ENCODE data around the gene PPWD1. TPM values are rescaled to one million over a fixed set of nuclear protein-coding genes. Genes with fewer than 3 reads are reported as not detected.
"Not testable (repeated sequence)": the region's sequence is repeated elsewhere in the genome, so short reads cannot be mapped to it uniquely, and the experiment has no call there.

PPWD1 gene
- total RNA-seq, 2 experiments from 2014 or later: 42.4 to 46.9 TPM

DNA sequence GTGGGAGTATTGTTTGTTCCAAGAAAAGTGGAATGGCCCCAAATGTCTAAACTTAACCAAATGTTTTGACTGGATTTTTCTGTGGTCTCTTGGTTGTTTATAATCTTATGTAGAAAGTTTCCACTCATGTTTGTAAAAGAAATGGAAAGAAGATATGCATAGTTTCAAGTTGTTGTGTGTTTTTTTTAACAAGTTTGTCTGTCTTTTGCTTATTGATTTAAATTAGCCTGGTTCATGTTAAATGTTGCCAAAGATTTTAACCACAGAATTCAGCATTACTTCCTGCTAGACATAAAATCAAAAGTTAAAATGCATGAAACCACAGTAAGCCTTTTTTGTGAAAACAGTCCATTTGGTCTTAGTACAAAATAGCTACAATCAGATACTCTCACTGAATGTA is 14.0 kb downstream of the PPWD1 start:
- H3K9me3 Mint-ChIP-seq: no peaks in the 10 kb centered on the region
- peaks cover 27% of the 10 kb centered on the region for H3K36me3 Mint-ChIP-seq
- no peak for DNase-seq
- peak overlapping the region; percentile 54 for H3K27ac Mint-ChIP-seq
- H3K4me1 Mint-ChIP-seq: peaks cover 25% of the 10 kb centered on the region
- H3K4me3 Mint-ChIP-seq: no peak overlapping the region
- H3K27me3 Mint-ChIP-seq: no peaks in the 10 kb centered on the region

DNA sequence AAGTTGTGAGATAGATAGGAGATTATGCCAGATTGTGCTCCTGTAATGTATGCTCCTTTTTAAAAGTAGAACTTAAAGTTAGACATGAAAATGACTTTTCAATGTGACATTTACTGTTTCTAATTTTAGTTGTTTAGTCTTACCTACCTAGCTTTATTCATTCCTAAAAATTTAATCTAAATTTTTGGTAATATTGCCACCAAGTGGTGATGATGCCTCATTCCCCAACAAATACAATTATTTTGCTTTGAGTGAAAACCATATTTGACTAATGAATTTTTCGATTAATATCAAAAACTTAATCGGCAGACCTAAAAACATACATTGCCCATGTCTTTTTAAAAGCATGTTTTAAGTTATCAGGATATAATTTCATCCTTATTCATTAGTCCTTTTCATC is 25.6 kb downstream of the PPWD1 start:
- Mint-ChIP-seq H3K36me3 (peaks cover 5% of the 10 kb centered on the region), H3K9me3 (no peaks in the 10 kb centered on the region), H3K4me3 (no peak overlapping the region), H3K4me1 (no peaks in the 10 kb centered on the region), H3K27me3 (no peaks in the 10 kb centered on the region), H3K27ac (no peak overlapping the region)
- DNase-seq: no peak

DNA sequence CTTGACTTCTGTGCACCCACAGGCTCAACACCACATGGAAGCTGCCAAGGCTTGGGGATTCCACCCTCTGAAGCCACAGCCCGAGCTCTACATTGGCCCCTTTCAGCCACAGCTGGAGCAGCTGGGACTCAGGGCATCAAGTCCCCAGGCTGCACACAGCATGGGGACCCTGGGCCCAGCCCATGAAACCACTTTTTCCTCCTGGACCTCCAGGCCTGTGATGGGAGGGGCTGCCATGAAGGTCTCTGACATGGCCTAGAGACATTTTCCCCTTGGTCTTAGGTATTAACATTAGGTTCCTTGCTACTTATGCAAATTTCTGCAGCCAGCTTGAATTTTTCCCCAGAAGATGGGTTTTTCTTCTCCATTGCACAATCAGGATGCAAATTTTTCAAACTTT is 38.7 kb downstream of the PPWD1 start:
- peaks cover 38% of the 10 kb centered on the region for H3K36me3 Mint-ChIP-seq

GRCh38 chr5:65611524-65611923 is 48.4 kb downstream of the PPWD1 start:
- Mint-ChIP-seq H3K4me3 (no peak overlapping the region), H3K4me1 (peaks cover 16% of the 10 kb centered on the region), H3K9me3 (no peaks in the 10 kb centered on the region), H3K27ac (no peak overlapping the region), H3K27me3 (no peaks in the 10 kb centered on the region), H3K36me3 (peaks cover 22% of the 10 kb centered on the region)
- no peak for DNase-seq

More for the DNA sequence above, 38.7 kb downstream of the PPWD1 start:
- H3K4me1 Mint-ChIP-seq, H3K27ac Mint-ChIP-seq, H3K9me3 Mint-ChIP-seq, H3K4me3 Mint-ChIP-seq, H3K27me3 Mint-ChIP-seq, DNase-seq: not testable (repeated sequence)

GRCh38 chr5:65612298-65612907 is 49.3 kb downstream of the PPWD1 start:
- no peak for DNase-seq
- Mint-ChIP-seq H3K36me3 (peaks cover 19% of the 10 kb centered on the region), H3K4me3 (no peak overlapping the region), H3K9me3 (no peaks in the 10 kb centered on the region), H3K27ac (no peak overlapping the region), H3K27me3 (no peaks in the 10 kb centered on the region), H3K4me1 (peaks cover 16% of the 10 kb centered on the region)

DNA sequence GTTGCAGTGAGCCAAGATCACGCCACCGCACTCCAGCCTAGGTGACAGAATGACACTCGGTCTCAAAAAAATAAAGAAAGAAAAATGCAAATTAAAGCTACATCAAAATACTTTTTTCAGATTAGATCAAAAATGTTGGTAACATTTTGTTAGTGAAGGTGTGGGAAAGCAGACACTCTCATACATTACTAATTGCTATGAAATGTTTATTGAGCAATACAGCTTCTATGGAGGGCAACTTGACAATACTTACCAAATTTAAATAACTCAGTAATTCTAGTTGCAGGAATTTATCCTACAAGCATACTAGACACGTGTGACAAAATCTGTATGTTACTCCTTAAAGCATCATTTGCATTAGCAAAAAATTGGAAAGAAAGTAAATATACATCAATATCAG is 56.9 kb downstream of the PPWD1 start:
- H3K27ac Mint-ChIP-seq: no peak overlapping the region
- H3K4me1 Mint-ChIP-seq: peaks cover 37% of the 10 kb centered on the region
- no peaks in the 10 kb centered on the region for H3K27me3 Mint-ChIP-seq
- no peak for DNase-seq
- no peaks in the 10 kb centered on the region for H3K9me3 Mint-ChIP-seq
- H3K36me3 Mint-ChIP-seq: peaks cover 4% of the 10 kb centered on the region
- no peak overlapping the region for H3K4me3 Mint-ChIP-seq

GRCh38 chr5:65621961-65622360 is 58.9 kb downstream of the PPWD1 start:
- H3K4me3 Mint-ChIP-seq, H3K27me3 Mint-ChIP-seq, DNase-seq, H3K9me3 Mint-ChIP-seq, H3K27ac Mint-ChIP-seq: not testable (repeated sequence)
- H3K4me1 Mint-ChIP-seq: peaks cover 37% of the 10 kb centered on the region
- peaks cover 10% of the 10 kb centered on the region for H3K36me3 Mint-ChIP-seq

GRCh38 chr5:65623482-65623881 is 60.4 kb downstream of the PPWD1 start:
- Mint-ChIP-seq H3K9me3 (no peaks in the 10 kb centered on the region), H3K4me3 (peak overlapping the region; percentile 97), H3K36me3 (peaks cover 17% of the 10 kb centered on the region), H3K27ac (peak overlapping the region; percentile 97), H3K4me1 (peaks cover 41% of the 10 kb centered on the region), H3K27me3 (no peaks in the 10 kb centered on the region)
- DNase-seq: no peak

- Mint-ChIP-seq H3K9me3 (no peaks in the 10 kb centered on the region), H3K27ac (peak within 1 kb of the TSS; percentile 97), H3K4me1 (peaks cover 39% of the 10 kb centered on the region), H3K27me3 (no peaks in the 10 kb centered on the region), H3K4me3 (peak within 1 kb of the TSS; percentile 97), H3K36me3 (peaks cover 19% of the 10 kb centered on the region)
- DNase-seq: peak; percentile 92
Observed at GRCh38 chr5:65624025-65624570, 61.0 kb downstream of the PPWD1 start, which contains the start of gene TRIM23. TSS of gene TRIM23 (minus strand) at chr5:65624333. CDS start at chr5:65624274, 59 bp downstream.

DNA sequence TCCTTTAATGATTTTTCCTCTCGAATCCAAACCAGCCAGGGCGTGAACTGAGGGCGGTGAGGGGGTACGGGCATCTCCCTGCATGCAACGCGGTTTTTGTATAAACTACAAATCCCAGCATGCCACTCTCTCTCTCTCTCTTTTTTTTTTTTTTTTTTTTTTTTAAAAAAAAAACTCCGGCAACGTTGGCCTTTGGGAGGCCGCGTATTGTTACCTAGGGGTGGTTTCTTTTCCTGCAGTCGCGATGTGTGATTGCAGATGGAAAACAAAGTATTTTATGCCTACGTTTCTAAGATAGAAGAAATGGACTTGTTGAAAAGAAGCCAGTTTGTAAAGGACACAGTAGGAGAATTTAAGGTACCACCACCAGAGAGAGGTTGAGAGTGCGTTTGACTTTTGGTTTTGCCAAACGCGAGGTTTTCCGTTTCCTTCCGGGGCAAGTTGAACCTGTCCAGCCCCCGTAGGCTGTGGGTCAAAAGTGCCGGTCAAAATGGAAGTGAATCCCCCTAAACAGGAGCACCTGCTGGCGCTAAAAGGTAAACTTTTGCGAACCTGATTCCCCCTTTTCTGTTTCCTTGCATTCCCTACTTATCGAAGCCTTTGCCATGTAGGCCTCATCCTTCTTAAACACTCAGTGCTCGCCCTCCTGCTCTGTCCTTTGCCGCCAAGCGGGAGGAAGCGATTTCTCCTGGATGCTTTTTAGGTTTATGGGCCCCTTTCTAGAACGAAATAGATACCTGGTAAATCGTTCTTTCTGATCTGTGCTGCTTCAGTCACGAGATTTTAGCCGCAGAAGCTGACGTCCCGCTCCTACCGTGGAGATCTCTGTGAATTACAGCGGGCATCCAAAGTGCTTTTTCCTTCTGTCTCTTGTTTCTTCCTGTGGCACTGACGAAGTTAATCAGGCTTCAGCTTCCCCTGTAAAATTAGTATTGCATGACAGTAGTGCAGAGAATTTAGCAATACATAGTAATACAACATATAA is 61.8 kb downstream of the PPWD1 start, which contains the start of the genes SHLD3 and TRAPPC13:
Gene SHLD3, plus strand, starts transcription at position 457 of the 985 bp plus-strand sequence. CDS start 4,561 bp downstream, outside the sequence.
Gene TRAPPC13, plus strand, starts transcription at position 457 of the 985 bp plus-strand sequence. Its CDS starts 34 bp downstream, at position 491.
- H3K36me3 Mint-ChIP-seq: peaks cover 25% of the 10 kb centered on the region
- DNase-seq: peak; percentile 81
- peak within 1 kb of the TSS; percentile 97 for H3K27ac Mint-ChIP-seq
- H3K4me3 Mint-ChIP-seq: peak within 1 kb of the TSS; percentile 97
- H3K4me1 Mint-ChIP-seq: peaks cover 40% of the 10 kb centered on the region
- no peaks in the 10 kb centered on the region for H3K9me3 Mint-ChIP-seq
- no peaks in the 10 kb centered on the region for H3K27me3 Mint-ChIP-seq

DNA sequence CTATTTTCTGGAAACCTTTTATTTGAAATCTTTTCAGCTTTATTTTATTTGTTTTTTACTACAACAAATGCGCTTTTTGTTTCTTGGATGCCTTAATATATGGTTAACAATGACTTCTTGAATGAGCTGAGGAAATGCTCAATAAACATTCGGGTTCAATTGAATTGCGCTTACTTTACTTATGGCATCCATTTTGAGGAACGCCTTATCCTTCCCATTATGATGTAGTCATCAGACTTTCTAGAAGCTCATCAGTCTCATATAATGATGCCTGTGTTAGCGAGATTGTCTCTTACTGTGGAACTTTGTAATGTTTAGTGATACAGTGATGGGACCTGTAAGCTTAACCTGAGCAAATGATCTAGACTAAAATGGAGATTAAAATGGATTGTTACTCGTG is 62.6 kb downstream of the PPWD1 start:
- Mint-ChIP-seq H3K4me1 (peaks cover 40% of the 10 kb centered on the region), H3K27me3 (no peaks in the 10 kb centered on the region), H3K36me3 (peaks cover 26% of the 10 kb centered on the region), H3K9me3 (no peaks in the 10 kb centered on the region), H3K4me3 (peak overlapping the region; percentile 97), H3K27ac (peak overlapping the region; percentile 97)
- no peak for DNase-seq

GRCh38 chr5:65630981-65631380 is 67.9 kb downstream of the PPWD1 start:
- Mint-ChIP-seq H3K9me3 (no peaks in the 10 kb centered on the region), H3K27ac (no peak overlapping the region)

More at GRCh38 chr5:65630981-65631380, 67.9 kb downstream of the PPWD1 start:
- Mint-ChIP-seq H3K36me3 (peaks cover 21% of the 10 kb centered on the region), H3K27me3 (no peaks in the 10 kb centered on the region), H3K4me3 (no peak overlapping the region), H3K4me1 (peaks cover 25% of the 10 kb centered on the region)
- DNase-seq: no peak
